ENCODE results near the gene RAB4B.
A peak's percentile ranks its signal among the peaks of the same experiment; 100 is the strongest.
"Not testable (repeated sequence)": the region's sequence is repeated elsewhere in the genome, so short reads cannot be mapped to it uniquely, and the experiment has no call there.

Gene RAB4B

GRCh38 chr19:40777937-40778705, at the start of gene RAB4B:
Gene RAB4B (plus strand): TSS chr19:40778247. CDS start chr19:40778376, 129 bp downstream.
- peak; percentile 100 for DNase-seq (ENCODE audit: low spot score)

- not testable (repeated sequence) for DNase-seq (ENCODE audit: low spot score)
Measured at GRCh38 chr19:40730065-40730464, 48.0 kb upstream of the RAB4B start.

- not testable (repeated sequence) for DNase-seq (ENCODE audit: low spot score)
Measured at GRCh38 chr19:40732304-40732703, 45.7 kb upstream of the RAB4B start.

- DNase-seq (ENCODE audit: low spot score): no peak
Measured at GRCh38 chr19:40733149-40733548, 44.9 kb upstream of the RAB4B start.

GRCh38 chr19:40735013-40735771, 42.9 kb upstream of the RAB4B start:
- DNase-seq (ENCODE audit: low spot score): no peak

GRCh38 chr19:40736661-40737060, 41.4 kb upstream of the RAB4B start:
- DNase-seq (ENCODE audit: low spot score): no peak

GRCh38 chr19:40737102-40737644, 40.9 kb upstream of the RAB4B start:
- DNase-seq (ENCODE audit: low spot score): no peak

- DNase-seq (ENCODE audit: low spot score): no peak
Measured at GRCh38 chr19:40739030-40739839, 38.8 kb upstream of the RAB4B start.

GRCh38 chr19:40739871-40740703, 38.0 kb upstream of the RAB4B start:
- no peak for DNase-seq (ENCODE audit: low spot score)

- DNase-seq (ENCODE audit: low spot score): peak; percentile 87
Measured at GRCh38 chr19:40740747-40741146, 37.3 kb upstream of the RAB4B start.

GRCh38 chr19:40741527-40742390, 36.3 kb upstream of the RAB4B start:
- no peak for DNase-seq (ENCODE audit: low spot score)

- DNase-seq (ENCODE audit: low spot score): no peak
Measured at GRCh38 chr19:40742477-40742876, 35.6 kb upstream of the RAB4B start.

GRCh38 chr19:40742886-40743285, 35.2 kb upstream of the RAB4B start:
- no peak for DNase-seq (ENCODE audit: low spot score)

- no peak for DNase-seq (ENCODE audit: low spot score)
Measured at GRCh38 chr19:40743926-40744325, 34.1 kb upstream of the RAB4B start.

GRCh38 chr19:40744554-40745401, 33.3 kb upstream of the RAB4B start:
- DNase-seq (ENCODE audit: low spot score): no peak

- no peak for DNase-seq (ENCODE audit: low spot score)
Measured at GRCh38 chr19:40745402-40745780, 32.7 kb upstream of the RAB4B start.

- no peak for DNase-seq (ENCODE audit: low spot score)
Measured at GRCh38 chr19:40747536-40747935, 30.5 kb upstream of the RAB4B start.

GRCh38 chr19:40750058-40750873, 27.8 kb upstream of the RAB4B start, which contains the start of gene ACTMAP:
Gene ACTMAP (minus strand): TSS chr19:40750477. CDS start chr19:40749803, 674 bp downstream.
- DNase-seq (ENCODE audit: low spot score): peak; percentile 100

All from Ammon's horn (tissue), 1 donor.